ENCODE results near the gene UBL7. TPM values are rescaled to one million over a fixed set of nuclear protein-coding genes. Genes with fewer than 3 reads are reported as not detected.

UBL7 gene
- total RNA-seq, 2 experiments from 2014 or later, result 29.5 to 44.1 TPM

GRCh38 chr15:74402873-74403587, 57.9 kb downstream of the UBL7 start:
- Histone ChIP-seq H3K9me3 (ENCODE audit: low read length) (no peaks in the 10 kb centered on the region), H3K36me3 (ENCODE audit: insufficient read depth, low read length) (no peaks in the 10 kb centered on the region), H4K20me1 (ENCODE audit: insufficient read depth, low read length) (no peaks in the 10 kb centered on the region; the same call in 1 of the 2 replicates), H3K4me2 (ENCODE audit: low read length) (peak overlapping the region; percentile 85), H3K9me2 (ENCODE audit: insufficient read depth, low read length) (no peaks in the 10 kb centered on the region), H2AFZ (ENCODE audit: low read length) (no peak overlapping the region; the same call in 1 of the 2 replicates), H3K4me3 (ENCODE audit: low read depth, low read length, poor library complexity, severe bottlenecking) (peak overlapping the region; percentile 51), H3K79me2 (ENCODE audit: insufficient read depth, low read depth, low read length) (no peaks in the 10 kb centered on the region), H3K27ac (ENCODE audit: low read depth, low read length, poor library complexity, severe bottlenecking) (peak overlapping the region; percentile 53), H3K4me1 (ENCODE audit: insufficient read depth, low read length, poor library complexity, severe bottlenecking) (peaks cover 66% of the 10 kb centered on the region)
- BruUV-seq (replicated peaks), result no TSS peak
- POLR2A ChIA-PET, result interaction anchor here (1.0 to 1.6 kb wide), 5 partner anchors 9 to 59 kb away, joined by 3 to 4 read pairs (median 3); no protein-coding TSS in a partner anchor
- DNase-seq (ENCODE audit: low spot score), result peak; percentile 89
- TF ChIP-seq CTCF (conservative IDR thresholded peaks at IDR 0.05; ENCODE audit: low read length) (no peak), EZH2phosphoT487 (IDR thresholded peaks at IDR 0.05; ENCODE audit: borderline replicate concordance, low read depth, low read length) (no peak)
- CTCF ChIA-PET (ENCODE audit: unreplicated experiment), result interaction anchor here (0.6 to 2.0 kb wide), 4 partner anchors 18 to 82 kb away, joined by 3 to 12 read pairs (median 5); no protein-coding TSS in a partner anchor
- intact Hi-C loops (cut with micrococcal nuclease; ENCODE audit: unreplicated experiment), result loop anchor here (1.0 kb wide), 2 partner anchors 21 to 30 kb away; partner anchors contain the start of gene SEMA7A

- Histone ChIP-seq H3K79me2 (ENCODE audit: insufficient read depth, low read depth, low read length) (no peaks in the 10 kb centered on the region), H3K9me2 (ENCODE audit: insufficient read depth, low read length) (no peaks in the 10 kb centered on the region), H3K27ac (ENCODE audit: low read depth, low read length, poor library complexity, severe bottlenecking) (no peak overlapping the region), H3K9me3 (ENCODE audit: low read length) (no peaks in the 10 kb centered on the region), H3K4me3 (ENCODE audit: low read depth, low read length, poor library complexity, severe bottlenecking) (peak overlapping the region; percentile 30), H2AFZ (ENCODE audit: low read length) (no peak overlapping the region), H3K36me3 (ENCODE audit: insufficient read depth, low read length) (no peaks in the 10 kb centered on the region), H4K20me1 (ENCODE audit: insufficient read depth, low read length) (no peaks in the 10 kb centered on the region; the same call in 1 of the 2 replicates), H3K4me2 (ENCODE audit: low read length) (peak overlapping the region; percentile 85), H3K4me1 (ENCODE audit: insufficient read depth, low read length, poor library complexity, severe bottlenecking) (peaks cover 73% of the 10 kb centered on the region)
- POLR2A ChIA-PET, result interaction anchor here (1.0 to 1.2 kb wide), 2 partner anchors 14 to 60 kb away, joined by 3 read pairs; no protein-coding TSS in a partner anchor
- no peak for TF ChIP-seq EZH2phosphoT487 (IDR thresholded peaks at IDR 0.05; ENCODE audit: borderline replicate concordance, low read depth, low read length)
- no peak for TF ChIP-seq CTCF (conservative IDR thresholded peaks at IDR 0.05; ENCODE audit: low read length)
- BruUV-seq (replicated peaks), result no TSS peak
- CTCF ChIA-PET (ENCODE audit: unreplicated experiment), result interaction anchor here (0.6 to 2.0 kb wide), 2 partner anchors 18 to 81 kb away, joined by 6 to 12 read pairs; no protein-coding TSS in a partner anchor
- intact Hi-C loops (cut with micrococcal nuclease; ENCODE audit: unreplicated experiment), result no loop called here
- no peak for DNase-seq (ENCODE audit: low spot score)
These were observed 58.6 kb downstream of the UBL7 start for GRCh38 chr15:74402337-74402841.
